Stimulated activated CD4-positive, alpha-beta T cell treated with anti-CD3 and anti-CD28 coated beads, Interleukin-15, amount 100 ng/mL, for 1 hour (primary cell): ENCODE measurements around the gene DHRSX.
"Not testable (repeated sequence)": the region's sequence is repeated elsewhere in the genome, so short reads cannot be mapped to it uniquely, and the experiment has no call there.

Experiments used
- DNase-seq, 2 donors: peaks; one replicate each; pipeline ENCODE4 v3.0.0-alpha.2; 2020; ENCODE audit warnings: low read depth in 1 of 2, low spot score in 1 of 2

Gene DHRSX

GRCh38 chrX:2457289-2458133 lies 43.3 kb downstream of the DHRSX start:
- no peak for DNase-seq

- not testable (repeated sequence) for DNase-seq
Observed at GRCh38 chrX:2456091-2456490, 44.7 kb downstream of the DHRSX start.

DNA sequence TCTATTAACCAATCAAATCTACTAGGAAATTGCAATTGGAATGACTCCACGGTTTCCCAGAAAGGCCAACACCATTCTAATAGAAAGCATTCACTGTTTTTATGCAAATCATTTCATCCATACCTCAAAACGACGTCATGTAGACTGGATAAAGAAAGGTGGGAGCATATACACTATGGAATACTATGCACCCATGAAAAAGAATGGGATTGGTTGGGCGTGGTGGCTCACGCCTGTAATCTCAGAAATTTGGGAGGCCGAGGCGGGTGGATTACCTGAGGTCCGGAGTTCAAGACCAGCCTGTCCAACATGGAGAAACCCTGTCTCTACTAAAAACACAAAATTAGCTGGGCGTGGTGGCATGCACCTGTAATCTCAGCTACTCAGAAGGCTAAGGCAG lies 46.2 kb downstream of the DHRSX start:
- not testable (repeated sequence) for DNase-seq

GRCh38 chrX:2452799-2453198 lies 48.0 kb downstream of the DHRSX start:
- DNase-seq = no peak

GRCh38 chrX:2452317-2452784 lies 48.4 kb downstream of the DHRSX start:
- no peak for DNase-seq

GRCh38 chrX:2451501-2452316 lies 49.1 kb downstream of the DHRSX start:
- DNase-seq = no peak

DNA sequence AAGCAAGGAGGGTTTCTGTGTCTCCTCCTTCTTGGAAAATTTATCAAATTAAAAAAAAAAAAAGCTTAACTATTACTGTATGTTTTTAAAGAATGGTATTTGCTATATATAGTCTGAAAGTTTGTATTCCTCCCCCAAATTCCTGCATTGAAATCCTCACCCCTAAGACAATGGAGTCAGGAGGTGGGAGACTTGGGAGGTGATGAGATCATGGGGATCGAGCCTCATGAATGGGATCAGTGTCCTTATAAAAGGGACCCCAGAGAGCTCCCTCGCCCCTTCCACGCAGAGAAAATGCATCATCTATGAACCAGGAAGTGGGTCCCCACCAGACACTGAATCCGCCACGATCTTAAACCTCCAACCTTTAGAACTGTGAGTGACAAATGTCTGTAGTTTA lies 50.1 kb downstream of the DHRSX start:
- no peak for DNase-seq

DNA sequence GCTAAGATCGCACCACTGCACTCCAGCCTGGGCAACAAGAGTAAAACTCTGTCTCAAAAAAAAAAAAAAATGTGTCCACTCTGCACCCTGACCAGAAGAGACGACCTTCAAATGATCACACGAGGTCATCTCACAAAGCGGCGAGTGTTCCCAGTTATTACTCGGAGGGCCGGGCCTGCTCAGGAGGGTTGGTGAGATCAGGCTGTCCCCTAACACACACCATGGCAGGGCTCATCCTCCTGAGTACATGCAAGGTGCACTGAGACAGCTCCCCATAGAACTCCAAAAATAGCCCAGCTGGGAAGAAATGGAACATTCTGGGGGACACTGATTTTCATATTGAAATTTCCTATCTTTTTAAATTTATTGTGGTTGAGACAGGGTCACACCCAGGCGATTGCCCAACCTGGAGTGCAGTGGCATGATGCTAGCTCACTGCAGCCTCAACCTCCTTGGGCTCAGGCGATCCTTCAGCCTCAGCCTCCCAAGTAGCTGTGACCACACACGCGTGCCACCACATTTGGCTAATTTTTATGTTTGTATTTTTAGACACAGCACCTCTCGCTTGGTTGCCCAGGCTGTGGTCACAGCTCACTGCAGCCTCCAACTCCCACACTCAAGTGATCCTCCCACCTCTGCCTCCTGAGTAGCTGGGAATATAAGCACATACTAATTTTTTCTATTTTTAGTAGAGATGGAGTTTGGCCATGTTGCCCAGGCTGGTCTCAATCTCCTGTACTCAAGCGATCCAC lies 51.5 kb downstream of the DHRSX start:
- no peak for DNase-seq

DNA sequence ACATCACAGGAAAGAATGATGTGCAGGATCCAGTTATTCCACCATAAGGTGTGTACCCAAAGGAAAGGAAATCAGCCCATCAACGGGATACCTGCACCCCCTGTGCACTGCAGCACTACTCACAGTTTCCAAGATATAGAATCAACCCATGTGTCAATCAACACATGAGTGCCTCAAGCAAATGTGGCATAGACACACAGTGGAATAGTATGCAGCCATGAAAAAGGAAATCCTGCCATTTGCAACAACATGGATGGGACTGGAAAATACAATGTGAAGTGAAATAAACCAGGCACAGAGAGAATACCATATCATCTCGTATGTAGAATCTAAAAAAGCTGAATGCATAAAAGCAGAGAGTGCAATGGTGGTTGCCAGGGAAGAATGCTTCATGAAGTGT lies 53.3 kb downstream of the DHRSX start:
- no peak for DNase-seq

DNA sequence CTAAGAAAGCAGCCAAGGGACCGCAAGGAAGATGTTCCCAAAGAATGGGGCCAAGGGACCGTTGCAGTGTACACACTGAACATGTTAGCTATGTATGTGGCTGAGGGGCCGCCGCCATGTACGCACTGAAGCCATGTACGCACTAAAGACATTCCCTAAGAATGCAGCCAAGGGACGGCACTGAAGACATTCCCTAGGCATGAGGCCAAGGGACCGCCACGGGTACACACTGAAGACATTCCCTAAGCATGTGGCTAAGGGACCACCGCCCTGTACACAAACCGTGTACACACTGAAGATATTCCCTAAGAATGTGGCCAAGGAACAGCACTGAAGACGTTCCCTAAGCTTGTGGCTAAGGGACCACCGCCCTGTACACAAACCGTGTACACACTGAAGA lies 54.0 kb downstream of the DHRSX start:
- DNase-seq = no peak

- DNase-seq = no peak
Observed at GRCh38 chrX:2445662-2446623, 54.8 kb downstream of the DHRSX start.

- no peak for DNase-seq
Observed at GRCh38 chrX:2442694-2443093, 58.1 kb downstream of the DHRSX start.

- no peak for DNase-seq
Observed at GRCh38 chrX:2441466-2441865, 59.3 kb downstream of the DHRSX start.

DNA sequence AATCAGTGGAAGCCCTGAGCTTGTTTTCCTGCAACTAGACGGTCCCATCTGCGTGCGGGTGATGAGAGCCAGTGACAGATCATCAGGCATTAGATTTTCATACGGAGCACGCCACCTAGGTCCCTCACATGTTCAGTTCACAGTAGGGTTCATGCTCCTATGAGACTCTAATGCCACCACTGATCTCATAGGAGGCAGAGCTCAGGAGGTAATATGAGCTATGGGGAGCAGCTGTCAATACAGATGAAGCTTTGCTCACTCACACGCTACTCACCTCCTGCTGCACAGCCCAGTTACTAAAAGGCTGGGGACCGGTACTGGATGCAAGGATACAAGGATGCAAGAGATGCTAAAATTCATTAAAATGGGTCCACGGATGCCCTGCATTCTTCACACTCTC lies 61.2 kb downstream of the DHRSX start:
- DNase-seq = no peak

- DNase-seq = no peak
Observed at GRCh38 chrX:2435465-2435864, 65.3 kb downstream of the DHRSX start.

- DNase-seq = no peak
Observed at GRCh38 chrX:2434270-2435163, 66.3 kb downstream of the DHRSX start.

DNA sequence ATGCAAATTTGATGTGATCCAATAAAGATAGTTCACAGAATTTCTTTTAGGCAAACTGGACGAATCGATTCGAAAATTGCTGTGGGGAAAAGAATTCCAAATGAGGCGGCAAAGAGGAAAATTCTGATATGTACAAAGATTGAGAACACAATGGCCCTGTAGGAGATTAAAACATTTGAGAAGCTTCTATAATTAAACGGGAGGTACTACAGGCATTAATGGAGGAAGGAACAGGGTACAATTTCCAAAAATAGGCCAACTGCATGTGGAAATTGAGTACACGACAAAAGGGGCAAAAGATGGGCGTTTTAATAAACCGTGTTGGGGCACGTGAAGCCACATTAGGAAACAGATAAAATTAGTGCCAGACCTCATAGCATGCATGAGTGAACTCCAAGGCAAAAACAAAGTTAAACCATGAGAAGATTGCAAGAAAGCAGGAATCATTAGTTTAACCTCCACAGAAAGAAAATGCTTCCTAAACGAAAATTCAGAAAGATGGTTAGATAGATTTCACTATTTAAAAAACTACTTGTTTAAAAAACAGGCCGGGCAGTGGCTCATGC lies 68.4 kb downstream of the DHRSX start:
- DNase-seq = no peak

- no peak for DNase-seq
Observed at GRCh38 chrX:2430265-2430825, 70.4 kb downstream of the DHRSX start.

- no peak for DNase-seq
Observed at GRCh38 chrX:2427737-2428136, 73.0 kb downstream of the DHRSX start.
